ENCODE measurements around the gene MRPS26. TPM values are rescaled to one million over a fixed set of nuclear protein-coding genes. Genes with fewer than 3 reads are reported as not detected.
A peak's percentile ranks its signal among the peaks of the same experiment; 100 is the strongest.

The MRPS26 gene
- total and polyA plus RNA-seq, 10 of the 15 experiments (the other 5 are each of a cell fraction or from before 2014, with no cell fraction given), result 3.9 to 95.3 (median 46.5) TPM

- TF ChIP-seq RFX5 (IDR thresholded peaks at IDR 0.05; ENCODE audit: low read depth, low read length) (no peak), WRNIP1 (IDR thresholded peaks at IDR 0.05; ENCODE audit: borderline replicate concordance, low read depth, low read length) (no peak), BCL11A (IDR thresholded peaks at IDR 0.05; ENCODE audit: low read depth, low read length) (no peak), SIX5 (IDR thresholded peaks at IDR 0.05; ENCODE audit: low read depth, low read length, severe bottlenecking) (peak; percentile 80), TCF12 (IDR thresholded peaks at IDR 0.05; ENCODE audit: low read depth, low read length) (no peak), CEBPB (IDR thresholded peaks at IDR 0.05; ENCODE audit: borderline replicate concordance in 1 of 2, low read depth in 2 of 2, low read length in 2 of 2) (no peak), BCLAF1 (IDR thresholded peaks at IDR 0.05) (no peak), NRF1 (conservative IDR thresholded peaks at IDR 0.05; ENCODE audit: low read depth, low read length) (no peak), NFXL1 (IDR thresholded peaks at IDR 0.05; ENCODE audit: borderline replicate concordance) (no peak), PAX5 (IDR thresholded peaks at IDR 0.05; ENCODE audit: borderline replicate concordance, low read depth, low read length) (0 out of 2 replicates have a peak, but pooled peaks have one; percentile 32), CREM (IDR thresholded peaks at IDR 0.05; ENCODE audit: low read depth) (peak; percentile 75), ZNF687 (IDR thresholded peaks at IDR 0.05) (peak; percentile 55; the same call in 1 of the 2 replicates), POU2F2 (IDR thresholded peaks at IDR 0.05; ENCODE audit: borderline replicate concordance, low read depth, low read length) (peak; percentile 46; the same call in 2 of the 3 replicates), MAX (IDR thresholded peaks at IDR 0.05; ENCODE audit: low read depth, low read length) (no peak), ZNF274 (IDR thresholded peaks at IDR 0.05; ENCODE audit: insufficient read depth, insufficient read length) (no peak), ZNF207 (IDR thresholded peaks at IDR 0.05; ENCODE audit: borderline replicate concordance) (peak; percentile 88), TAF1 (IDR thresholded peaks at IDR 0.05; ENCODE audit: borderline replicate concordance, low read depth, low read length) (no peak; the same call in 1 of the 2 replicates), SMARCA5 (IDR thresholded peaks at IDR 0.05) (no peak), ESRRA (IDR thresholded peaks at IDR 0.05; ENCODE audit: low read length) (0 out of 2 replicates have a peak, but pooled peaks have one; percentile 9), USF1 (IDR thresholded peaks at IDR 0.05; ENCODE audit: borderline replicate concordance, extremely low read length, insufficient read depth, low read depth, low read length) (no peak), IRF3 (IDR thresholded peaks at IDR 0.05) (peak; percentile 7; the same call in 1 of the 2 replicates)
These were observed at the start of gene MRPS26 (continued) for GRCh38 chr20:3045816-3046676.

Measured in GM12878 (cell line).